HepG2 (cell line): ENCODE measurements around the gene FAM53C. TPM values are rescaled to one million over a fixed set of nuclear protein-coding genes. Genes with fewer than 3 reads are reported as not detected.

Source experiments
- ATAC-seq: fragments of 200-7000 bp; cut with Tn5 transposase; 3 replicates; pipeline ENCODE4 v1.9.1; 2020; ENCODE audit warnings: mild to moderate bottlenecking, moderate library complexity
- BruUV-seq: library from RNA; stranded (reverse); fragments of 400-500 nt; replicated peaks from 2 replicates; lab custom pipeline; 2021; lab: Mats Ljungman, UMichigan
- CTCF ChIA-PET: fragments of 300-600 bp; formaldehyde crosslinking; extraction: SDS; loops from one replicate; lab custom pipeline; 2021; ENCODE audit warnings: low total read pairs, inconsistent platforms, low intra/inter-chr PET ratio; lab: Yijun Ruan, JAX
- POLR2A ChIA-PET: fragments of 350-600 bp; sonication (Branson Sonifier 250); formaldehyde crosslinking; loops from one replicate; lab custom pipeline; 2020; ENCODE audit warnings: antibody characterized with exemption, inconsistent platforms; lab: Yijun Ruan, JAX
- DNase-seq: peaks from one replicate; pipeline ENCODE4 v3.0.0-alpha.2; 2015; ENCODE audit warnings: low spot score
- FAIRE-seq: peaks from 3 replicates; lab custom pipeline; 2011; peaks lifted over from hg19 to GRCh38; lab: Jason Lieb, UNC
- H2AFZ ChIP-seq: one replicate; pipeline ENCODE4 v1.6.1; 2011; ENCODE audit warnings: low read length, inconsistent platforms
- H3K27ac ChIP-seq: fragments of 300-600 bp; 3 replicates; pipeline ENCODE4 v1.8.0; 2011; ENCODE audit warnings: mixed run types, mild to moderate bottlenecking, mixed read lengths, low read length, inconsistent platforms; ENCODE audit not compliant: insufficient read depth; ENCODE audit errors: extremely low read length
- H3K27me3 ChIP-seq, 2 experiments: fragments of 200-600 bp in 1 of 2; 2 replicates in 1 of 2; 3 replicates in 1 of 2; pipeline versions ENCODE4 v1.6.0 to v1.8.0; 2011; ENCODE audit warnings: low read length in 2 of 2, mild to moderate bottlenecking in 2 of 2, moderate library complexity in 2 of 2, inconsistent platforms in 1 of 2; ENCODE audit not compliant: insufficient read depth in 2 of 2, control insufficient read depth in 1 of 2
- H3K36me3 ChIP-seq, 2 experiments: fragments of 200-600 bp in 1 of 2; replicated peaks in 1 of 2; 2 replicates in 1 of 2; 3 replicates in 1 of 2; pipeline versions ENCODE4 v1.5.1 to v1.8.0; 2011; ENCODE audit warnings: low read length in 2 of 2, inconsistent platforms in 1 of 2; ENCODE audit not compliant: insufficient read depth in 2 of 2, control insufficient read depth in 1 of 2
- H3K4me1 ChIP-seq: 2 replicates; pipeline ENCODE4 v1.5.1; 2012; ENCODE audit warnings: low read length, inconsistent platforms; ENCODE audit not compliant: insufficient read depth
- H3K4me2 ChIP-seq: 2 replicates; pipeline ENCODE4 v1.6.0; 2011; ENCODE audit warnings: low read depth, low read length, inconsistent platforms
- H3K4me3 ChIP-seq, 3 experiments: fragments of 200-600 bp in 1 of 3; sonication (generic), shearing (Covaris generic) in 1 of 3; replicated peaks in 1 of 3; 2 replicates each; pipeline ENCODE4 v1.5.1; 2011 to 2016; ENCODE audit warnings: low read length in 3 of 3, inconsistent platforms in 2 of 3, low read depth in 2 of 3, mild to moderate bottlenecking in 2 of 3, control low read depth in 1 of 3, mixed read lengths in 1 of 3; ENCODE audit not compliant: insufficient read depth in 1 of 3
- H3K79me2 ChIP-seq: one replicate; pipeline ENCODE4 v1.6.1; 2011; ENCODE audit warnings: low read length, inconsistent platforms; ENCODE audit not compliant: insufficient read depth
- H3K9ac ChIP-seq: 2 replicates; pipeline ENCODE4 v1.6.0; 2011; ENCODE audit warnings: mild to moderate bottlenecking, low read depth, low read length, inconsistent platforms; ENCODE audit not compliant: insufficient read depth
- H3K9me3 ChIP-seq: 2 replicates; pipeline ENCODE4 v1.5.1; 2012; ENCODE audit warnings: mild to moderate bottlenecking, low read length
- H4K20me1 ChIP-seq: 2 replicates; pipeline ENCODE4 v1.6.0; 2011; ENCODE audit warnings: inconsistent platforms, mild to moderate bottlenecking, low read length, moderate library complexity; ENCODE audit not compliant: insufficient read depth
- BRD4 ChIP-seq: sonication (generic); formaldehyde crosslinking; IDR thresholded peaks from 2 replicates; pipeline ENCODE4 v1.4.0; 2020; ENCODE audit warnings: missing genetic modification reagents
- BRF2 ChIP-seq: sonication (generic); formaldehyde crosslinking; IDR thresholded peaks from 2 replicates; pipeline ENCODE4 v1.8.1; 2022; ENCODE audit warnings: mild to moderate bottlenecking, missing genetic modification reagents
- HIC2 ChIP-seq: sonication (generic); formaldehyde crosslinking; IDR thresholded peaks from 2 replicates; pipeline ENCODE4 v1.9.0; 2022; ENCODE audit warnings: low read depth, missing genetic modification reagents
- REXO4 ChIP-seq: sonication (generic); formaldehyde crosslinking; IDR thresholded peaks from 2 replicates; pipeline ENCODE4 v1.8.0; 2022; ENCODE audit warnings: missing genetic modification reagents, mild to moderate bottlenecking, borderline replicate concordance
- TBX3 ChIP-seq: fragments of 450-650 bp; IDR thresholded peaks from 2 replicates; pipeline ENCODE4 v1.6.1; 2017; ENCODE audit warnings: antibody characterized with exemption, mild to moderate bottlenecking, inconsistent platforms, borderline replicate concordance
- TGIF2 ChIP-seq: IDR thresholded peaks from 2 replicates; pipeline ENCODE4 v1.6.1; 2016; ENCODE audit warnings: control low read depth, missing compliant biosample characterization
- THAP11 ChIP-seq: IDR thresholded peaks from 2 replicates; pipeline ENCODE4 v1.6.1; 2016; ENCODE audit warnings: missing biosample characterization, missing genetic modification reagents
- ZNF263 ChIP-seq: sonication (generic); formaldehyde crosslinking; IDR thresholded peaks from 2 replicates; pipeline ENCODE4 v1.4.0; 2020; ENCODE audit warnings: missing genetic modification reagents
- ZNF326 ChIP-seq: sonication (generic); formaldehyde crosslinking; IDR thresholded peaks from 2 replicates; pipeline ENCODE4 v1.4.0; 2020; ENCODE audit warnings: missing genetic modification reagents, borderline replicate concordance
- WGBS: methylation state at CpG from one replicate; pipeline ENCODE4 v1.1.6; 2017; ENCODE audit warnings: low lambda C conversion rate; 5-methylcytosine and 5-hydroxymethylcytosine counted together
- in situ Hi-C: cut with HindIII; loops from 2 replicates; pipeline ENCODE4 v1.10.0; 2017; ENCODE audit warnings: low pct_unique_long_range_greater_than_20kb; ENCODE audit not compliant: extremely low pct_ligation_motif_present
- intact Hi-C: fragments of 100-400 bp; cut with micrococcal nuclease; formaldehyde crosslinking; loops from one replicate; pipeline ENCODE4 v1.10.0; 2022; ENCODE audit not compliant: unreplicated experiment
- polyA plus RNA-seq, 8 experiments: library from polyadenylated mRNA; depleted of rRNA in 3 of 8; stranded (reverse) in 7 of 8; unstranded in 1 of 8; fragments of >200 nt; fragmentation: Illumina TruSeq in 4 of 8; extraction: Trizol in 4 of 8; gene quantifications; 2 replicates each; pipeline versions ENCODE4 v1.2.1 to v1.2.3, GENCODE V29; 2011 to 2016; ENCODE audit warnings: low read depth in 4 of 8, missing spikeins in 1 of 8, mixed read lengths in 1 of 8; ENCODE audit not compliant: insufficient read depth in 1 of 8
- total RNA-seq, 5 experiments: library from RNA; depleted of rRNA; stranded (reverse); fragments of >200 nt; fragmentation: Illumina TruSeq; extraction: Trizol; gene quantifications; 2 replicates each; pipeline ENCODE4 v1.2.3, GENCODE V29; 2016; ENCODE audit warnings: low read depth in 1 of 5

Gene FAM53C
- total and polyA plus RNA-seq, 2 of the 13 experiments (the other 11 are each of a cell fraction or from before 2014, with no cell fraction given) = 26.9 to 30.1 TPM

- TF ChIP-seq REXO4 (CRISPR knock-in tag) = no peak
Observed at GRCh38 chr5:138353560-138354080, 15.6 kb downstream of the FAM53C start (continued).

- DNase-seq (no peak), ATAC-seq (no peak), FAIRE-seq (no peak)
- ChIA-PET POLR2A (interaction anchor here (0.5 to 6.2 kb wide), 4 partner anchors 14 to 111 kb away, joined by 3 to 111 read pairs (median 3); partner anchors contain the start of genes EGR1 and FAM53C), CTCF (interaction anchor here (3.2 kb wide), 1 partner anchor 16 kb away, joined by 14 read pairs; the partner anchor contains the start of gene FAM53C)
- Histone ChIP-seq H3K27me3 (no peaks in the 10 kb centered on the region; a peak in 1 of 5 replicates), H2AFZ (no peak overlapping the region), H3K9me3 (no peaks in the 10 kb centered on the region), H3K79me2 (peaks cover 55% of the 10 kb centered on the region), H3K27ac (no peak overlapping the region), H3K36me3 (no peaks in the 10 kb centered on the region), H4K20me1 (peaks cover 23% of the 10 kb centered on the region), H3K4me3 (peak overlapping the region; percentile 93 to 98 (median 97)), H3K9ac (peak overlapping the region; percentile 96), H3K4me2 (peak overlapping the region; percentile 82), H3K4me1 (peaks cover 20% of the 10 kb centered on the region)
- intact Hi-C loops = loop anchor here (5.0 kb wide), 1 partner anchor 177 kb away; the partner anchor contains the start of genes BRD8 and KIF20A
- in situ Hi-C loops = no loop called here
- TF ChIP-seq TBX3 (no peak), THAP11 (CRISPR knock-in tag) (no peak), BRF2 (CRISPR knock-in tag) (no peak), ZNF263 (peak; percentile 62; the same call in 1 of the 2 replicates), BRD4 (no peak), TGIF2 (CRISPR knock-in tag) (no peak), HIC2 (CRISPR knock-in tag) (no peak), ZNF326 (CRISPR knock-in tag) (no peak)
- BruUV-seq = TSS peak; percentile 58
- WGBS = 16% methylated on average over 5 of the region's 5 CpGs
Observed at GRCh38 chr5:138354387-138354786, 16.3 kb downstream of the FAM53C start.
